GM12891 (cell line): ENCODE data around the gene YPEL5.

Experiments
- DNase-seq: peaks from one replicate; pipeline ENCODE4 v3.0.0; 2011; ENCODE audit warnings: low spot score; ENCODE audit not compliant: insufficient read length
- FAIRE-seq: peaks from 2 replicates; lab custom pipeline; 2011; peaks lifted over from hg19 to GRCh38; lab: Jason Lieb, UNC
- PAX5 ChIP-seq: IDR thresholded peaks from 2 replicates; pipeline ENCODE4 v1.6.1; 2011; ENCODE audit warnings: low read length, moderate library complexity, mild to moderate bottlenecking; ENCODE audit not compliant: insufficient read depth, severe bottlenecking
- POLR2A ChIP-seq: IDR thresholded peaks from 2 replicates; pipeline ENCODE4 v1.6.1; 2011; ENCODE audit warnings: low read depth, low read length, control low read depth
- POLR2AphosphoS5 ChIP-seq: IDR thresholded peaks from 2 replicates; pipeline ENCODE4 v1.6.1; 2011; ENCODE audit warnings: low read depth, low read length, control low read depth
- POU2F2 ChIP-seq: IDR thresholded peaks from 2 replicates; pipeline ENCODE4 v1.6.1; 2011; ENCODE audit warnings: low read depth, mild to moderate bottlenecking, control low read depth, low read length, moderate library complexity
- SPI1 ChIP-seq: IDR thresholded peaks from 2 replicates; pipeline ENCODE4 v1.6.1; 2011; ENCODE audit warnings: low read depth, low read length, control low read depth
- TAF1 ChIP-seq: IDR thresholded peaks from 2 replicates; pipeline ENCODE4 v1.6.1; 2011; ENCODE audit warnings: low read depth, low read length, control low read depth

Gene YPEL5

GRCh38 chr2:30184035-30184434 lies 37.2 kb downstream of the YPEL5 start:
- no peak for FAIRE-seq

GRCh38 chr2:30185178-30185577 lies 38.4 kb downstream of the YPEL5 start:
- no peak for TF ChIP-seq POLR2A
- TF ChIP-seq POLR2AphosphoS5, result no peak
- TF ChIP-seq SPI1, result no peak
- no peak for TF ChIP-seq TAF1
- TF ChIP-seq PAX5, result no peak
- TF ChIP-seq POU2F2, result no peak
- no peak for DNase-seq
- FAIRE-seq, result no peak

More at GRCh38 chr2:30184035-30184434, 37.2 kb downstream of the YPEL5 start:
- TF ChIP-seq SPI1 (no peak), TAF1 (no peak), PAX5 (no peak), POLR2A (no peak), POLR2AphosphoS5 (no peak), POU2F2 (no peak)
- DNase-seq, result no peak

DNA sequence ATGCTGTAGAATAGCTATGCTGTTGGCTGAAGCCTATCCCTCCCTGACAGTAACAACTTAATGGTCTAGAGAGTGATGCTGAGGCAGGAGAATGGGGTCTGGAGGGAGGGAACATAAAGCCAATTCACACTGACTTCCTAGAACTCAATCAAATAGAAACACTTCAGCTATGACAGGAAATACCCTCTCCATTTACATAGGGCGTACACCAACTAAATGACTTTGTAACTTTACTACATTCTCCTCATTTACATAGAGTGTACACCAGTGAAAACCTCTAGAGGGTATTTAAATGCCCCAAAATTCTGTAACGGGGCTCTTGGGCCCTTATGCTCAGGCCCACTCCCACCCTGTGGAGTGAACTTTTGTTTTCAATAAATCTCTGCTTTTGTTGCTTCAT lies 41.5 kb downstream of the YPEL5 start:
- FAIRE-seq (peak; percentile 35), DNase-seq (no peak)
- TF ChIP-seq POLR2AphosphoS5 (no peak), TAF1 (no peak)

GRCh38 chr2:30190637-30191036 lies 43.8 kb downstream of the YPEL5 start:
- TF ChIP-seq POLR2AphosphoS5 (no peak), SPI1 (no peak), PAX5 (no peak), POLR2A (no peak), POU2F2 (no peak), TAF1 (no peak)
- DNase-seq, result no peak
- no peak for FAIRE-seq

DNA sequence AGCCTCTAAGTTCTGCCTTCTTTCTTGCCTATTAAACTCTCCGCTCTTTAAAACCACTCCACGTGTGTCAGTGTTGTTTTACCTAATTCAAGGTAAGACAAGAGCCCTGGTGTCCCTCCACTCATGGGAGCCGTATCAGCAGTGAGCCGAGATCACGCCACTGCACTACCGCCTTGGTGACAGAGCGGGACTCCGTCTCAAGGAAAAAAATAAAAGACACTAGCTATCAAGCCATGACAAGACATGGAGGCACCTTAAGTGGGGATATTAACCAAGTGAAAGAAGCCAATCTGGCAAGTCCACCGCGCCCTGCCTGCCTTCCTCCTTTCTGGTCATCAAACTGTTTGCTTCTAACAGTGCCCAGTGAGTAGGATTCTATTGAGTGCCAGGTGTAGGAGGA lies 44.3 kb downstream of the YPEL5 start:
- TF ChIP-seq POLR2AphosphoS5 (no peak), TAF1 (no peak), POU2F2 (no peak), PAX5 (no peak), POLR2A (no peak), SPI1 (no peak)
- no peak for FAIRE-seq

GRCh38 chr2:30191819-30192271 lies 45.0 kb downstream of the YPEL5 start:
- no peak for TF ChIP-seq TAF1
- TF ChIP-seq POLR2A, result no peak
- no peak for TF ChIP-seq POLR2AphosphoS5
- no peak for TF ChIP-seq PAX5
- no peak for TF ChIP-seq POU2F2
- TF ChIP-seq SPI1, result no peak
- no peak for DNase-seq
- FAIRE-seq, result no peak

More for the DNA sequence above, 44.3 kb downstream of the YPEL5 start:
- DNase-seq, result no peak

GRCh38 chr2:30192314-30192713 lies 45.5 kb downstream of the YPEL5 start:
- TF ChIP-seq POLR2A, result no peak
- no peak for TF ChIP-seq POLR2AphosphoS5
- no peak for TF ChIP-seq POU2F2
- no peak for TF ChIP-seq SPI1
- no peak for TF ChIP-seq TAF1
- TF ChIP-seq PAX5, result no peak
- FAIRE-seq (no peak), DNase-seq (no peak)

GRCh38 chr2:30193104-30193681 lies 46.4 kb downstream of the YPEL5 start:
- FAIRE-seq (no peak), DNase-seq (no peak)
- TF ChIP-seq PAX5 (no peak), TAF1 (no peak), POU2F2 (no peak), SPI1 (no peak), POLR2AphosphoS5 (no peak), POLR2A (no peak)

DNA sequence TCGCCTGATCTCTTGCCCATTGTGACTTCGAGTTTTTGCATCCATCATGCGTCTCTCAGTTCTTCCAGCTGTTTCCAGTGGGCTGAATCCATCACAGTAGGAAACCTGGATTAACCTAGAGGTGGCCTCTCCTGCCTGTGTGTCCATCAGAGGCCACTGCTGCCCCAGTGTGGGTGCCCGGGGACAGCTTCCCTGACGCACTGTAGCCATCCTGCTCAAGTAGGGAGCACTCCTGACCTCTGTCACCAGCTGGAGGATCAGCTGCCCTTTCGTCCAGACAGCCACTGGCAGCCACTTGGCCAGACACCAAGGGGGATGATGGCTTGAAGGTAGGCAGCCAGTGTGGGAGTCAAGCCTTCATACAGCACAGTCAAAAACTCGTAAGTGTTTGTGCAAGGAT lies 47.6 kb downstream of the YPEL5 start:
- no peak for FAIRE-seq
- TF ChIP-seq POLR2AphosphoS5 (no peak), PAX5 (no peak), POLR2A (no peak)
- DNase-seq, result no peak

DNA sequence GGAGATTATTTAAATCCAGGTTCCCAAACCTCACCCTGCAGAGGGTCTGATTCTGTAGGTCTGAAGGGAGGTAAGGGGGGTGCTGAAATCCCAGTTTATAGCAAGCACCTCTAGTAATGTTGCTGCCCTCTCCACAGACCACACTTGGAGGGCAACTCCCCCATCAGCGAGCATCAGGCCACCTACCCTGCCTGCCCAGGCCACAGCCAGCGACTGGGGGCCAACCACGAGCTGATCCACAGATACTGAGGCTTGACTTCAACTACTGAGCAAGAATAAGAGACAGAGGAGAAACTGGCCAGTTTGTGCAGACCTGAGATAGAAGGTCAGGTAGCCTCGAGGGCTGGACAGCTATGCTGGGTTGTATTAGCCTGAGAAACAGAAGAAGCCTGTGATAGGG lies 48.2 kb downstream of the YPEL5 start:
- TF ChIP-seq POU2F2 (no peak), PAX5 (no peak), POLR2A (no peak), SPI1 (no peak), TAF1 (no peak), POLR2AphosphoS5 (no peak)

DNA sequence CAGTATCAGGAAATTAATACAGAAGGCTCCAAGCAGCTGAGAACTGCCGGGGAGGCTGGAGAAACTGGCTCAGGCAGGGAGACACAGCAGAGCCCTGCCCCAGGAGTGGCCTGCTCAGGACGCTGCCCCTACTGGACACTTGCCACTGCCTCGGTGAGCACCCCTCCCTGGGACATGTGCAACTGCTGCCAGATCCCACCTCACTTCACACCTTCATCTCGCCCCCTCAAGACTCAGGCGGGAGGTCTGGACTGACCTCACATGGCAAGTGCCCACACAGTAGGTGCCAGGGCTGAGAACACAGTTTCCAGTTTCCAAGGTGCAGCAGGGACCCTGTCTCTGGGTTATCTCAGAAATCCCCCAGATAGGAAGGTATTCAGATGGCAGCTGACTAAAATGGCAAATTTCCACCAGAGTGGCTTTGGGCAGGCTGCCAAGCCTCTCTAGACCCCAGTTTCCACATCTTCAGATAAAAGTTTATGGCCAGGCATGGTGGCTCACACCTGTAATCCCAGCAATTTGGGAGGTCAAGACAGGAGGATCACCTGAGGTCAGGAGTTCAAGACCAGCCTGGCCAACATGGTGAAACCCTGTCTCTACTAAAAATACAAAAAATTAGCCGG lies 50.9 kb downstream of the YPEL5 start:
- DNase-seq, result no peak
- FAIRE-seq, result no peak
- TF ChIP-seq POLR2A (no peak), SPI1 (no peak), POU2F2 (no peak), PAX5 (no peak), TAF1 (no peak), POLR2AphosphoS5 (no peak)

More for the DNA sequence above, 48.2 kb downstream of the YPEL5 start:
- FAIRE-seq, result no peak
- DNase-seq, result no peak
